Measurements from ENCODE around the gene AGAP1.

Gene AGAP1

DNA sequence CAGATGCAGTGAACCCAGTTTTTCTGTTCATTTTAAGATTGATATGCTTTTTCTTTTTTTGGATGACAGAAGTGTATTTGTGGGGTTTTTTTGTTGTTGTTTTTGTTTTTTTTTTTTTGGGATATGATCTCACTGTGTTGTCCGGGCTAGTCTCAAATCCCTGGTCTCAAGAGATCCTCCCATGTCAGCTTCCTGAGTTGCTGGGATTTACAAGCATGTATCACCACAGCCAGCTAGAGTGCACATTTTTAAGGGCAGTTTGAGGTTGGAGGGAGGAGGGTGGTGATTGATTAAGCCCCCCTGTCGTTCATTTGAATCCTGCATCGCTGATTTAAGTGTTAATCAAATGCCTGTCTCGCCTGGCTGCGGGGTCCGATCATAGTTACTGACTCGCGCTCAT is 485.2 kb downstream of the AGAP1 start:
- in situ Hi-C loops (cut with MboI; ENCODE audit: low pct_unique_long_range_greater_than_20kb, low sequenced_read_pairs), result no loop called here

DNA sequence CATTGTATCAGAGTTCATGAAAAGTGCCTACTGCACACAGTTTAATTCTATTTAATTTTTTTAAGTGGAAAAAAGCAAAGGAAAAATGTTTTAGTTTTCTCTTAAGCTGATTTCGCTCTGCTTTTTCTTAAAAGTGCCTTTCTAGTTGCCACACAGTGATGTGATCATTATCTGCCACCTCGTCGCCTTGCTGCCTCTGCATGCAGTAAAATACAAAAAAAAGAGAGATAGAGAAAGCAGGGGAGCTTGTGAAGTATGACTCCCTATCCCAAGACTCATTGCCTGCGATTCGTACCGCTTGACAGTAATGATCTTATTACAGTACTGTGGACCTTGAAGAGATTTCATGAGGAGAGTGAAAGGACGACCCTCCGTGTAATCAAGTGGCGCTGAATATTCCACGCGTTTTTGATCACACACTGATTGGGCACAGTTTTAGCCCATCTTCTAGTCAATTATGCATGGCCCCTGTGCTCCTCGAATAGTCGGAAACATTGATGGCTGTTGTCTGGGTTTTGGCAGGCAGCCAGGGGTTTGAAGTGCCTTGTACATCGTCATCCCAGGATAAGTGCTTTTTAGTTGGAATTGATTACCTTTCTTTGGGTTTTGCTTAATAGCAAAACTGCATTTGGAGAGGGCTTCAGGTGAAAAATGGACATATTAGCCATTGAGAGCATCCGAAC is 486.1 kb downstream of the AGAP1 start:
- no peak for DNase-seq
- in situ Hi-C loops (cut with MboI; ENCODE audit: low pct_unique_long_range_greater_than_20kb, low sequenced_read_pairs), result no loop called here

More for the DNA sequence above, 485.2 kb downstream of the AGAP1 start:
- no peak for DNase-seq

DNA sequence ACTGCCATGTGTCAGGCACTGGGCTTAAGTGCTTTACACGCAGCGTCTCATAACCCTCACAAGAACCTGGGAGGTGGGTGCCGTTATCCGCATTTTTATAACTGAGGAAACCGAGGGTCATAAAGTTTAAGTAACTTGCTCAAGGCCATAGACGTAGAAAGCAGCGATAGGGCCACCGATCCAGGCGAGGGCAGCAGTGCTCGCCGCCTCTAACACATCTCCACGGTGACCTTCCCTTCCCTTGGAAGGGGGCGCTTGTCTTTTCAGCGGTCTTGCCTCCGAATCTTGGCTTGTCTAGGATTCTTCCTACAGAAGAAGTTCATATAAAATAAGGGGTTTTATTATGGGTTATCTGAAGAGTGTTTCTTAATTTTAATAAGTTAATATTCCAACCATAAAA is 487.8 kb downstream of the AGAP1 start:
- DNase-seq, result no peak
- in situ Hi-C loops (cut with MboI; ENCODE audit: low pct_unique_long_range_greater_than_20kb, low sequenced_read_pairs), result no loop called here

DNA sequence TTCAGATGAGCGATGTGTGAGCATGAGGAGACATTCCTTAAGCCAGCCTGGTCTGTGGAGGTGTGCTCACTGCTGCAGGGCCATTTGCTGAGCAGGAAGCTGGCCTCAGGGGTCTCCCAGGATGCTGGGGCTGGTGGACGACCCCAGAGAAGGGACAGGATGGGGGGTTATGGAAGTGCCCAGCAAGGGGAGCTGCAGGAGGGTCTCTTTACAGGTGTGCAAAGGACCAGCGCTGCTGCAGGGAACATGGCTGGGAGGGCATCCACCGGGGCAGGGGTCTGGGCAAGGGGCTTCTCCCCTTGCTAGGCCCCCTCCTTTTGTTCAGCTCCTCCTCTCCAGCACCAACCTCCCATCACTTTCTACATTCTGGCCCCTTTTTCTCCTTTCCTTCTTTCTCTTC is 489.2 kb downstream of the AGAP1 start:
- in situ Hi-C loops (cut with MboI; ENCODE audit: low pct_unique_long_range_greater_than_20kb, low sequenced_read_pairs), result no loop called here
- DNase-seq, result no peak

DNA sequence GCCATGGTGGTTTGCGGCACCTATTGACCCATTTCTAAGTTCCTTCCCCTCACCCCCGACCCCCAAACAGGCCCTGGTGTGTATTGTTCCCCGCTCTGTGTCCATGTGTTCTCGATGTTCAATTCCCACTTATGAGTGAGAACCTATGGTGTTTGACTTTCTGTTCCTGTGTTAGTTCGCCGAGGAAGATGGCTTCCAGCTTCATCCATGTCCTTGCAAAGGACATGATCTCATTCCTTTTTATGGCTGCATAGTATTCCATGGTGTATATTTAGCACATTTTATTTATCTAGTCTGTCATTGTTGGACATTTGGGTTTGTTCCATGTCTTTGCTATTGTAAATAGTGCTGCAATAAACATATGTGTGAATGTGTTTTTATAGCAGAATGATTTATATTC is 490.7 kb downstream of the AGAP1 start:
- in situ Hi-C loops (cut with MboI; ENCODE audit: low pct_unique_long_range_greater_than_20kb, low sequenced_read_pairs), result no loop called here
- DNase-seq, result no peak

DNA sequence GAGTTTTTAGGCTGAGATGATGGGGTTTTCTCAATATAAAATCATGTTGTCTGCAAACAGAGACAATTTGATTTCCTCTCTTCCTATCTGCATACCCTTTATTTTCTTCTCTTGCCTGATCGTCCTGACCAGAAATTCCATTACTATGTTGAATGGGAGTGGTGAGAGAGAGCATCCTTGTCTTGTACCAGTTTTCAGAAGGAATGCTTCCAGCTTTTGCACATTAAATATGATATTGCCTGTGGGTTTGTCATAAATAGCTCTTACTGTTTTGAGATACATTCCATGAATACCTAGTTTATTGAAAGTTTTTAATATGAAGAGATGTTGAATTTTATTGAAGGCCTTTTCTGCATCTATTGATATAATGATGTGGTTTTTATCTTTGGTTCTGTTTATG is 492.5 kb downstream of the AGAP1 start:
- in situ Hi-C loops (cut with MboI; ENCODE audit: low pct_unique_long_range_greater_than_20kb, low sequenced_read_pairs), result no loop called here
- no peak for DNase-seq

DNA sequence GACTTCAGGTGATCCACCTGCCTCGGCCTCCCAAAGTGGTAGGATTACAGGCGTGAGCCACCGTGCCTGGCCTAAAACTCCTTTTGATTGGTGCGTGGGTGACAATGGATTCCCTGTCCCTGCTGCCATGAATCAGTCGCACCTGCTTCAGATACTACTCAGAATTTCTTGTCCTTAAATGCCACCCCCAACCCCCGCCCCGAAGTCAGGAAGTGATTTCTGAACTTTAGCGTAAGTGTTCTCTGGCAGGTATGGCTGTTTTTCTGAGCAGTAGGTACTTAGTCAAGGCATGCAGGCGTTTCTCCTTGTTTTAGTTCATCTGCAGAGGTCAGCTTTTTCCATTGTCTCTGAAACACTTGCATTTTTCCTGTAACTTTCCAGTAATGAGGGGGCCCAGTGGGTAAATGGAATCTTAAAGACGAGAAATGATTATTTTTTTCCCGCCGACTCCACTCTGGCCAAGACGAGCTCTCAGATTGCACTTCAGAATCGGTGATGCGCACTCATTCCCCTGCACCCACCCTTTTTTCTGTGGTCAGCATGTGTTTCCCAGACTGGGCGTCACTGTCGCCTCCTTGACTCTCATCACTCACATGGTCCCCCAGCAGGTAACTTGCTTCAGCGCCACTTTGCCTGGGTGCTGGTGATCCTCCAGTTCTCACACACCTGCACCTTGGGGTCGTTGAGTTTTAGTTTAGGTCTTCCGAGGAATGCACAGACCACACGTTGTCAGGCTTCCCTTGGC is 494.6 kb downstream of the AGAP1 start:
- in situ Hi-C loops (cut with MboI; ENCODE audit: low pct_unique_long_range_greater_than_20kb, low sequenced_read_pairs), result no loop called here
- DNase-seq, result no peak

DNA sequence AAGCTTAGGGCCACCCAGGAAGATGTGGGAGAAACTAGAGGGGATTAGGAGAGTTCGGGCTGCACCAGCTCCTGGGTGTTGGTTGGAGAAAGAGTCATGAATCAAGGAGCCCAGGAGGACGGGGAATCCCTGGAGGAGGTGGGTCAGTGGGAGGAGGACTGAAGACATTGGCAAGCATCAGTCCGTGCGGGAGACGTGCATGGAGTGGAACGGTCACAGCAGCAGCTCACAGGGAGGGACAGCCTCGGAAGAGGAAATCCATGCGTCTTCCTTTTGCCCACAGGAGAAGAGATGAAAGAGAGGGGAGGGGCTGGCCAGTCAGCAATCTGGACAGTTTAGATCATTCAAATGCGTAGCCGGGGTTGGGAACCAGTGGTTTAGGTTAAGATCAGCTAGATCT is 495.7 kb downstream of the AGAP1 start:
- no peak for DNase-seq
- in situ Hi-C loops (cut with MboI; ENCODE audit: low pct_unique_long_range_greater_than_20kb, low sequenced_read_pairs), result no loop called here

DNA sequence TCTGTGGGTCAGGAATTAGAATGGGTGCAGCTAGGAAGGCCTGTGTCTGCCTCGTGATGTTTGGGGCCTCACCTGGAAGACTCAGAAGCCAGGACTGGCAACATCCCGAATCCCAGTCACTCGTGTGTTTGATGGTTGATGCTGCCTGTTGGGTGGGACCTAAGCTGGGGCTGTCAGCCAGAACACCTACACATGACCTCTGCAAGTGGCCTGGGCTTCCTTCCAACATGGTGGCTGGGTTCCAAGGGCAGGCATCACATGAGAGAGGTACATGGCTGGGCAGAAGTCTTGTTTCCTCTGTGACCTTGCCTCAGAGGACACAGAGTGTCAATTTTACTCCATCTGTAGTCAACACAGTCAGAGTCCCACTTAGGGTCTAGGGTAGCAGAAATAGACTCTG is 496.5 kb downstream of the AGAP1 start:
- in situ Hi-C loops (cut with MboI; ENCODE audit: low pct_unique_long_range_greater_than_20kb, low sequenced_read_pairs), result no loop called here
- no peak for DNase-seq

DNA sequence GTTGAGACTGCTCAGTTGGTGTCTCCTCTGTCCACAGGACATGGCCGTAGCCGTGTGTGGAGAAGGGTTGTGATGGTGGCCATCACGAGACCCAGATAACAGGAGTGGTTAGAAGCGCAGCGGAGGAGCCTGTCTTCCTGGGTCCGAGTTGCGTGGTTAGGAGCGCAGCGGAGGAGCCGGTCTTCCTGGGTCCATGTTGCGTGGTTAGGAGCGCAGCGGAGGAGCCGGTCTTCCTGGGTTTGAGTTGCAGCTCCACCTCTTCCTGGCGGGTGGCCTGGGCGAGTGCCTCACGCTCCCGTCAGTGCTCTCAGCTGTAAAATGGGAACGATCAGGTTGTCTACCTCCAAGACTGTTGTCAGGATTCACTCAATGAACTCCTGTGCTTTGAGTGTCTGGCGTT is 498.2 kb downstream of the AGAP1 start:
- no peak for DNase-seq
- in situ Hi-C loops (cut with MboI; ENCODE audit: low pct_unique_long_range_greater_than_20kb, low sequenced_read_pairs), result no loop called here

DNA sequence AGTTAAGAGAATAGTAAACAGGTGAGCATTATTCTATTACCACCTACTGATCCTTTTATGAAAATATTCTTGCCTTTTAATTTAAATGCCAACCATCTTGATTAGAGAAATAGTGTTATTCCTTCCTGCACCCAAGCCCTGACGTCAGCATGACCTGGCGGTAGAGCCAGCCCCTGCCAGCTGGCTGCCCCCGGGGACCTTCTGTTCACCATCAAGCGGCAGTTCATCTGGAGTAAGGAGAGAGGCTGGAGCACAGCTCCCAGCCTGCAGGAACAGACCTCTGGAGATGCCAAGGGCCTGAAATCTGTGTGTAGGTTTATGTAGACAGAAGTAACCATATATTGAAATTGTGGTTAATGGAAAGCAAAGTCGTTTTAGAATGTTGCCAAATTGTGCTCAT is 502.6 kb downstream of the AGAP1 start:
- DNase-seq, result no peak
- in situ Hi-C loops (cut with MboI; ENCODE audit: low pct_unique_long_range_greater_than_20kb, low sequenced_read_pairs), result no loop called here

DNA sequence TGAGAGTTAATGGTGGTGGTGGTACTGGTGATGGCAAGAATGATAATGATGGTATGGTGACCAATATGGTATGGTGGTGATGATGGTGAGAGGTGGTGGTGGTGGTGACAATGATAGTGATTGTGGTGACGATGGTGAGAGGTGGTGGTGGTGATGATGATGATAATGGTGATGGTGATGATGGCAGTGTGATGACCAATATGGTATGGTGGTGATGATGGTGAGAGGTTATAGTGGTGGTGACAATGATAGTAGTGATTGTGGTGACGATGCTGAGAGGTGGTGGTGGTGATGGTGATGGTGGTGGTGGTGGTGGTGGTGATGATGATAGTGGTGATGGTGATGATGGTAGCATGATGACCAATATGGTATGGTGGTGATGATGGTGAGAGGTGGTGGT is 505.2 kb downstream of the AGAP1 start:
- no peak for DNase-seq
- in situ Hi-C loops (cut with MboI; ENCODE audit: low pct_unique_long_range_greater_than_20kb, low sequenced_read_pairs), result no loop called here

DNA sequence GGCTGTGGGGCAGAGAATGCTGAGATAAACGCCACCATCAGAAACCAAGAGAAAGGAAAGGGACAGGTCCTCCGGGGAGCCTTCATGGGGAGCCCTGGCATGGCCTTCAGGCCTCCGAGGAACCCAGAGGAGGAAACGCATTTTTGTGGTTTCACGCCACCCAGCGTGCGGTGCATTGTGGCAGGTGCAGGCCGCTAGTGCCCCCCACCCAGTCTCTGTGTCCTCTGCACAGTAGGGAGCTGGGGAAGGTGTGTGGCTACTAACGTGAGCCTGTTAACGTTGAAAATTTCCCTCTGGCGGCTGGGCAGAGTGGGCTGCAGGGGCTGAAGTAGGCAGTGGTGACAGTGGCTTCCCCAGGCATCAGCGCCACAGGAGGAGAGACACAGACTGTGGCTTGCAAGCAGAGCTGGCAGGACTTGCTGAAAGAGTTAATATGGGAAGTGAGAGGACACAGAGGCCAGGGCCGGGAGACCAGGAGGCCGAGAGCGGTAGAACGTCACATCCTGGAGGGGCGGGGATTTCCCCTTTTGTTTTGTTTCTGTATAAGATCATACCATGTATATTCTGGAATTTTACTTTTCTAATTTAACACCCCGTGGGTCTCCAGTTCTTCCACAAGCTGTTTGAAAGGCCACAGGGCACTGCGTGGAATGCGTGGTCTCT is 507.5 kb downstream of the AGAP1 start:
- in situ Hi-C loops (cut with MboI; ENCODE audit: low pct_unique_long_range_greater_than_20kb, low sequenced_read_pairs), result no loop called here
- DNase-seq, result no peak

DNA sequence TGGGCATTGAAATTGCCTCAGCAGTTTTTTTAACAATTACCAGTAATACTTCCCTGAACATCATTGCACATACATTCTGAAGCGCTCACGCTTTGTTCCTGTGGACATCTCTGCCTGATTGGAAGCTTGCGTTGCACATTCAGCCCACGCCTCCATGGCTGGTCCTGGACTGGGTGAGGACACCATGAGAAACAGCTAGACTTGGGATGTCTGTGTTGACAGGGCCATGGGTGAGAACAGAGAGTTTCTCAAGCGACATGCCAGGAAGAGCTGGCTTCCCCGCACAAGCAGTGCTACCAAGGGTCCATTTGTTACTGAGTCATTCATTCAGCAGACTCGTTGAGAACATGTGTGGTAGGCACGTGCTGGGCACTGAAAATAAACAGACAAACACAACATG is 508.0 kb downstream of the AGAP1 start:
- DNase-seq, result no peak
- in situ Hi-C loops (cut with MboI; ENCODE audit: low pct_unique_long_range_greater_than_20kb, low sequenced_read_pairs), result no loop called here

DNA sequence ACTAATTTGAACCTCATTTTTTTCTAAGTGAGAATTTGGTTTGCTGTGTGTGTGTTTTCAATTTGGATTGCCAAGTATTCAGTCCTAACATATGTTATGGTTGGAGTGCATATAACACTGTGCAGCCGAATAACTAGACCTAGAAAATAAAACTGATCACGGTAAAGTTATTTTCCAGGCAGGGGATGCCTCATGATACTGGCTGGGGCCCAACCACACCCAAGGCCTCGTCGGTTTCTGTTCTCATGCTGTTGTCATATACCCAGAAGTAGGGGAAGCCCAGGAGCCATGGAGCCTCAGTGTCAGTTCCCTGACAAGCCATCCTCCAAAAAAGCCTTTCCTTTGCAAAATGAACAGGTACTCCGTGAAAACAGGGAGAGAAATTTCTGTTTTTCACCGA is 514.2 kb downstream of the AGAP1 start:
- DNase-seq, result no peak
- in situ Hi-C loops (cut with MboI; ENCODE audit: low pct_unique_long_range_greater_than_20kb, low sequenced_read_pairs), result no loop called here

DNA sequence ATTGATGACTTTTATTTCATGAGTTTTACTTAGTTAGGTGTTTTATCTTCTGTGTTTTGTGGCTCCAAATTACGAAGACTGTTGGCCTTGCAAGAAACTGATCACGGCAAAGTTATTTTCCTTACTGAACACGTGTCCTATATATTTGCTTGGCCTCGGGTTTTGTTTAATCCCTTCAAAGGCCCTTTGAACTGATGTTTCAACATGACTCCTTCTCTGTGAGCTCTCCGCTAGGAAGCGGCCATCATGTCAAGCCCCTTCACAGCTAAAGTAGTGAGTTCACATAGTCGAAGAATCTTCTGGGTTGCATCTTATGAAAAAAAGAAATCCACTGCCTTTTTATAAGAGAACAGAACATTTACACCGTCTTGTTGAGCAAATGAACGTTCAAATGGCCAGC is 515.0 kb downstream of the AGAP1 start:
- in situ Hi-C loops (cut with MboI; ENCODE audit: low pct_unique_long_range_greater_than_20kb, low sequenced_read_pairs), result no loop called here

DNA sequence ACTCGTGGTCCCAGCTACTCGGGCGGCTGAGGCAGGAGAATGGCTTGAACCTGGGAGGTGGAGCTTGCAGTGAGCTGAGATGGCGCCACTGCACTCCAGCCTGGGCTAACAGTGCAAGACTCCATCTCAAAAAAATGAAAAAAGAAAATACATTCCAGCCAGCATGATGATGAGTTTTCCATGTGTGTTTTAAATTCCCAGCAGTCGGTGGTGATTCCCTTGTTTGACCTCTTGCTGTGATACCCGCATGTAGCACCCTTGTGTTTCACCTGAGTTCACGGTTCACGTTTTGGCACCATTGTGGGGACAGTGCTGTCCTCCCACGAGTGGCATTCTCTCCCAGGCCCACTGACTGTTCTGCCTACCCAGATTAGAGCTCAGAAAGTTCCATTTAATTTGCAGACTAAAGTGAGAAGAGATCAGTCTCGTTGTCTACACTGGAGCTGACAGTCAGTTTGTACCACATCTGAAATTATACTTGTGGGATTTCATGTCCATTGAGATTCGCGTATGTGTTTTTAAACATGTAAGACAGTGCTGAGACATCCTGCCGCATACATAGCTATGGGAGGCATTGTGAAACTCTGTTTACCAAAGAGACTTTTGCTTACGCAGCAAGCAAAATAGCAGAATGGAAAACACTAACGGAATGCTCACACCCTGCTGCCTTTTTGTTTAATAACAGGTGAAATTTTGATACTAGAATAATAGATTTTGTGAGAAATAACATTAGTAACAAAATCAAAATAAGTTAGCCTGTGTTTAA is 517.3 kb downstream of the AGAP1 start:
- in situ Hi-C loops (cut with MboI; ENCODE audit: low pct_unique_long_range_greater_than_20kb, low sequenced_read_pairs), result no loop called here
- DNase-seq, result no peak

More for the DNA sequence above, 515.0 kb downstream of the AGAP1 start:
- no peak for DNase-seq

DNA sequence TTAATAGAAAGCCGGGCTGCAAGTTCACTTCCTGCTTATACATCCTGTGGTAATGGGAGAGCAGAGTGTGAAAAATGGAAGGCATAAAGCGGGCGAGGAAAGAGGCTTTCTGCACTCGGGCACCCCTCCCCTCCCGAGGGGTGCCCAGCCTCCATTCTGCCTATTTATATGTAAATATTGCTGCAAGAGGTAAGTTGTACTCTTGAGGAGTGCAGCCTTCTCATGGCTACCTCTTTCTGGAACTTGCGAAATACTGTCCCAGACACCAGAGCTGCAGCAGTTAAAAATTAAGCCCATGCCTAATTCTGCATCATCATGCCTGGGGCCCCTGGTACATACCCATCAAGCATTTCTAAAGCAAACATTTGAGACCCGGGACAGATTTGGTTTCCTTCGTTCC is 518.3 kb downstream of the AGAP1 start:
- in situ Hi-C loops (cut with MboI; ENCODE audit: low pct_unique_long_range_greater_than_20kb, low sequenced_read_pairs), result no loop called here
- no peak for DNase-seq

DNA sequence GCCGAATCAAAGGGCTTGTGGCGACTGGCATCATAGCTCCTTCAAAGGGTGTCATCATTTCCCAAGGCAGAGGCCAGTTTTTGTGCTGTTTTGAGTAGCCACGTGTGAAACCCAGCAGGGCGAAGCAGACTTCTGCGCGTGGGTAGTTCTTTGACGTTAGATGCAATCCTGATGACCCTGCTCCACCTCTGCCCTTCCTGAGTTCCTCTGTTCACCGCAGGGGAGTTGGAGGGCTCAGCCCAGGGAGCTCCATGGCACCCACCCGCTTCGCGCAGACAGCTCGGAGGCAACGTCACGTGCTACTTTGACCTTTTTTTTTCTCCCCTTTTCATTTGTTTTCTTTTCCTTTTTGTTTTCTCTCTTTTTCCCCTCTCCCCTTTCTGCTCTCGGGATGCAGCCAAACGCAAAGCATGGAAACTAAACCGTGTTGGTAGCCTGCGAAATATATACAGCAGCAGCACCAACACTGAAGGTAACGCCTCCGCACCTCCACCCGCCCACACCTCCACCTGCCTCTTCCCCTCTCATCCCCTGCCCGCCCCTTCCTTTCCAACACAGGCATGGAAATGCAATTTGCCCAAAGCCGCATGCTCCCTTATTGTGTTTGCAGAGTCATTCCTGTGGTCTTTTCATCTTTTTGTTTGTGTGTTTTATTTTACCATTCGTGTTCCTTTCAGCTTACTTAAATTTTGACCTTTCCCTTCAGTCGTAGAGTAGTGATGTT is 520.7 kb downstream of the AGAP1 start:
- no peak for DNase-seq
- in situ Hi-C loops (cut with MboI; ENCODE audit: low pct_unique_long_range_greater_than_20kb, low sequenced_read_pairs), result no loop called here

Data from KBM-7 (cell line).